T1000 (cell line): ENCODE results near the gene KRTCAP3.
"Not testable (repeated sequence)": the region's sequence is repeated elsewhere in the genome, so short reads cannot be mapped to it uniquely, and the experiment has no call there.

Source experiments
- DNase-seq: peaks from one replicate; lab custom pipeline; 2025; ENCODE audit warnings: mixed read lengths; lab: John Stamatoyannopoulos, UW

Gene KRTCAP3, protein sequence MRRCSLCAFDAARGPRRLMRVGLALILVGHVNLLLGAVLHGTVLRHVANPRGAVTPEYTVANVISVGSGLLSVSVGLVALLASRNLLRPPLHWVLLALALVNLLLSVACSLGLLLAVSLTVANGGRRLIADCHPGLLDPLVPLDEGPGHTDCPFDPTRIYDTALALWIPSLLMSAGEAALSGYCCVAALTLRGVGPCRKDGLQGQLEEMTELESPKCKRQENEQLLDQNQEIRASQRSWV

DNA sequence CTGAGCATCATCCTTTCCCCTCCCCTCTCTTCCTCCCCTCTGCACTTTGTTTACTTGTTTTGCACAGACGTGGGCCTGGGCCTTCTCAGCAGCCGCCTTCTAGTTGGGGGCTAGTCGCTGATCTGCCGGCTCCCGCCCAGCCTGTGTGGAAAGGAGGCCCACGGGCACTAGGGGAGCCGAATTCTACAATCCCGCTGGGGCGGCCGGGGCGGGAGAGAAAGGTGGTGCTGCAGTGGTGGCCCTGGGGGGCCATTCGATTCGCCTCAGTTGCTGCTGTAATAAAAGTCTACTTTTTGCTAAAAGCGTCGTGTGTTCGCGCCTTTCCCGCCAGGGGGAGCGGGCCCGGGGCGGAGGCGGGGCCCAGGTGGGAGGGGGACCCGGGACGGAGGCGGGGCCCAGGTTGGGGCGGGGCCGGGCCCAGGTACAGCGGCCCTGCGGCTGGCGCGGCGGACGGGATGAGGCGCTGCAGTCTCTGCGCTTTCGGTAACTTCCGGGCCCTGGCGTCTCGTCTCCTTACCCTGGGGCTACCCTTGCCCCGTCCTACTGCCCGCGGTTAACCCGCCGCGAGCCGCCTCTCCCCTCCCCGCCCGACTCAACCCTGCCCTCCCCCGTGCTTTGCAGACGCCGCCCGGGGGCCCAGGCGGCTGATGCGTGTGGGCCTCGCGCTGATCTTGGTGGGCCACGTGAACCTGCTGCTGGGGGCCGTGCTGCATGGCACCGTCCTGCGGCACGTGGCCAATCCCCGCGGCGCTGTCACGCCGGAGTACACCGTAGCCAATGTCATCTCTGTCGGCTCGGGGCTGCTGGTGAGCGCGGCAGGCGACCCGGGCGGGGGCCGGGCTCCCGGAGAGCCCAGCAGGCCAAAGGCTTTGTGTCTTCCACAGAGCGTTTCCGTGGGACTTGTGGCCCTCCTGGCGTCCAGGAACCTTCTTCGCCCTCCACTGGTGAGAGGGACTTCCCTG is at the start of gene KRTCAP3:
KRTCAP3 (plus strand) TSS at position 424 of the 962 bp plus-strand sequence; CDS start at position 456, 32 bp downstream.
- no peak for DNase-seq

DNA sequence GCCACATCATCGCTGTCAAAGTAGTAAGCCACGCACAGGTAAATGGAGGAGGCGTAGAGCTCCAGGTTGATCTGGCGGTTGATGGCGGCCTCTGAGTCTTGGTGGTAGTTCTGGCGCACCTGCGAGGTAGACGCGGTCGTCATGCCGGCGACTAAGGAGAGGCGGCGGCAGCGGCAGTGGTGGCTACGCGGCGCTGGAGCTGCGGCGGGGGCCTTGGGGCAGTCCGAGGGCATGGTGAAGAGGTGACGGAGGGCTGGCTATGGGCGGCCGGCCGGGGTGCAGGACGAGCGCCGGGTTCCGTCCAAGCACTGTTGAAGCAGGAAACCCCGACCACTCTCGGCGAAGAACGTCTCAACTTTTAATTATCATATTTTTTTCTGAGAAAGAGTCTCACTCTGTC is 49.0 kb upstream of the KRTCAP3 start:
- DNase-seq = no peak

DNA sequence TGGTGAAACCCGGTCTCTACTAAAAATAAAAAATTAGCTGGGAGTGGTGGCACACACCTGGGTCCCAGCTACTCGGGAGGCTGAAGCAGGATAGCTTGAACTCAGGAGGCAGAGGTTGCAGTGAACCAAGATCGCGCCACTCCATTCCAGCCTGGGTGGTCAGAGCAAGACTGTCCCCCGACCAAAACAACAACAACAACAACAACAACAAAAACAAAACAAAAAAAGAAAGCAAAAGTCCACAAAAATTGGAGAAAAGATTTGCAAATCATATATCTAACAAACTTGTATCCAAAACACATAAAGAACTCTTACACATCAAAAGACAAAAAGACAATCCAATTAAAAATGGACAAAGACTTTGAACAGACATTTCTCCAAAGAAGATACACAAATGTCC is 43.2 kb upstream of the KRTCAP3 start:
- DNase-seq = no peak

DNA sequence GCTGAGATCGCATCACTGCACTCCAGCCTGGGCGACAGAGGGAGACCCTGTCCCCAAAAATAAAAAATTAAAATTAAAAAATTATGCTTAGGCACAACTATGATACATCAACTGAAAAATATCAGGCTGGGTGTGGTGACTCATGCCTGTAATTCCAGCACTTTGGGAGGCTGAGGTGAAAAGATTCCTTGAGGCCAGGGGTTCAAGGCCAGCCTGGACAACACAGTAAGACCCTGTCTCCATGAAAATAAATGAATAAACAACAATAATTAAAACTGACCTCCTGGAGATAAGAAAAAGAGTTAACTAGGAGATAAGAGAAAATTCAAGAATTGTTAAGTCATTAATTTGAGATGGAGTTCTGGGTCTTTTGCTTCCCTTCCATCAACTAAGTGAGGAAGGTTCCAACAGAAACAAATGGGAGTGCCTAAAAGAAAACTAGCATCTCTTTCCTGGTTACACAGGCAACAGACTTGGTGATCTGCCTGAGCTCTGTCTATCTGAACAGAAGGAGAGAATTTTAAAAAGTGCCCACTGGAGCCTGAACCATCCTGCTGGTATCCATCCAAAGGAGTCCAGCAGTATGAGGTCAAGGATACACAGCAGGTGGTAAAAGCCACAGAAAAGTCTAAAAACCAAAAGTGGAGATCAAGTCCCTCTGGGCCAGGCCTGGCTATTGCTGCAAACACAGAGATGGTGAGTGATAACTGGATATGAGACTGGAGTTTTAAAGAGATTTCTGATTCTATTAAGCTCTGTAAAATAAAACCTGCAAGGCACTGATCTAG is 41.6 kb upstream of the KRTCAP3 start:
- DNase-seq = no peak

DNA sequence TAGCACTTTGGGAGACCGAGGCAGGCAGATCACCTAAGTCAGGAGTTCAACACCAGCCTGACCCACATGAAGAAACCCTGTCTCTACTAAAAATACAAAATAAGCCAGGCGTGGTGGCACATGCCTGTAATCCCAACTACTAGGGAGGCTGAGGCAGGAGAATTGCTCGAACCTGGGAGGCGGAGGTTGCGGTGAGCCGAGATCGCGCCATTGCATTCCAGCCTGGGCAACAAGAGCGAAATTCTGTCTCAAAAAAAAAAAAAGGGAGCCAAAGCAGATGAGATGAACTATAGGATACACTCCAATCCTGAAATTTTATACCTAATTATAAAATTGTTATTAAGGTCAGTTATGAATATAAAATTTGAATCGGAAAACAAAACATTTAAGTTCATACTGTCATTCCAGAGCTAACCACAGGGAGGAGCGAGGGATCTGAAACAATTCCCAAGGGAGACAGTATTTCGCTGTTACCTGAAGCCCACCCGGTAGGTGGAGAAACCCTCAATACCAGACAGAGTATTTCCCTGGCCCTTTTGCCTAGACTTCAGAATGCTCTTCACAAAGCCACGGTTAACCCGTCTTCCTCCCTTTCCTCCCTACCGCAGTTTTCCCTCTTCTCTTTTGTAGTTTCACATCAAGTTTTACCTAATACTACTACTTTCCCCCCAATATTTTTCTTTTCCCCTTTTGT is 34.2 kb upstream of the KRTCAP3 start:
- DNase-seq = no peak

DNA sequence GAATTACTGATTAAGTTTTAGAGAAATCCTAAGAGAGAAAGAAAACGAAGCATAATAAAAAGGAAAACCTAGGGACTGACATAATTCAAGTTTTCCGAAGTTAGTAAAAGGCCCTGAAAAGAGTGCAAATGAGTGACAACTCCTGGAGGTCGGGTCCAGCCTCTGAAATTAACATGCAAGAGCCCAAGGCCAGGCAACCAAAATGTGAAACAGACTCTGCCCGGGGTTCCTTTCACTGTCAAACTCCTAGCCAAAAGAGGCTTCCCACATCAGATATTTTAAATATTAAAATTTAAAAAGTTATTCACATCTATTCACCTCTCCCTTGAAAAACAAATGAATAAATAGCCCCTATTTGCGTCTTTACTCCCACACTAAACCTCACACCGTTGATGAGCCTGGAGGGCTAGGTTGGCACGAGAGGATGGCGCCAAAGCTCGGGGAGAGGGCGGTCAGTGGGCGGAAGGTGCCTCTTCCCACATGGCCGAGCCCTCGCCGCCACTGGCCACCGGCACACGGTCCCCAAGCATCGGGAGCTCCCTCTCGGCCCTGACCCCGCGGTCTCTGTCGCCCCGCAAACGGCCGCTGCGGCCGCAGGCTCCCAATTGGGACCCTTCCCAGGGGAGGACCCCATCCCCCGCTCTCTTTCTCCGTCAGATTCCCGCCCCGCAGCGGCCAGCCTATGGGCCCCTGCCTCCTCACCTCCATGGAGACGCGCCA is 33.4 kb upstream of the KRTCAP3 start:
- no peak for DNase-seq

DNA sequence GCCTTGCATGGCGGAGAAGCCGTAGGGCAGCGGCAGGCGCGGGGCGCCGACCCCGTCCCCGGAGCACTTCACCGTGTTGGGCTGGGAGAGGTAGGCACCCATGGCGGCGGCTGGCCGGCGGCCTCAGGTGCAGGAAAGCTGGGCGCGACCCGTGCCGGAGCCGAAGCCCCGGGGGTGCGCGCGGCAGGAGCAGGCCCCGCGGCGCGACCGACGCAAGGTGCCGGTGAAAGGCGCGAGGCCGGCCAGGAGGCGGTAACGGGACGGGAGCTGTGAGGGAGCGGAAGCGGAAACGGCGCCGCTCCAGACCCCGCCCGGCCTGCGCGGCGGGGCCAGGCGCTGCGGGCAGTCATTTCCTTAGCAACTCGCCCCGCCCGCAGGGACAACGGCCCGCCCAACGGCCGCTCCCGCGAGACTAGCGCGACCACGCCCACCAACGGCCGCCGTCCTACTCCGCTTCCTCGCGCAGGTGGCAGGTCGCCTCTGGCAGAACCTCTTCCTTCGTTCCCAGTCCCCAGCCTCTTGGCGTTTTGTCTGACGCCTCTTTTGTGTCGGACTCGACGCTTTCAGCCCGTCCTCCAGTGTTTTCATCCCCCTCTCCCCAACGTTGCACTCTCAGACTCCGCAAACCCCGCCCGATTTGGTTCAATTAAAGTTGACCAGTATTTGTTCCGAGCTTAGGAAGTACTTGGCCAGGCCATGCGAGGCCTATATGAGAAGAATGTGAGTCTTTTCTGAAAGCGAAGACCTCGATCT is 32.7 kb upstream of the KRTCAP3 start, which contains the start of gene PPM1G:
PPM1G (minus strand) TSS at position 271 of the 753 bp plus-strand sequence; CDS start at position 102, 169 bp downstream.
- peak; percentile 88 for DNase-seq

DNA sequence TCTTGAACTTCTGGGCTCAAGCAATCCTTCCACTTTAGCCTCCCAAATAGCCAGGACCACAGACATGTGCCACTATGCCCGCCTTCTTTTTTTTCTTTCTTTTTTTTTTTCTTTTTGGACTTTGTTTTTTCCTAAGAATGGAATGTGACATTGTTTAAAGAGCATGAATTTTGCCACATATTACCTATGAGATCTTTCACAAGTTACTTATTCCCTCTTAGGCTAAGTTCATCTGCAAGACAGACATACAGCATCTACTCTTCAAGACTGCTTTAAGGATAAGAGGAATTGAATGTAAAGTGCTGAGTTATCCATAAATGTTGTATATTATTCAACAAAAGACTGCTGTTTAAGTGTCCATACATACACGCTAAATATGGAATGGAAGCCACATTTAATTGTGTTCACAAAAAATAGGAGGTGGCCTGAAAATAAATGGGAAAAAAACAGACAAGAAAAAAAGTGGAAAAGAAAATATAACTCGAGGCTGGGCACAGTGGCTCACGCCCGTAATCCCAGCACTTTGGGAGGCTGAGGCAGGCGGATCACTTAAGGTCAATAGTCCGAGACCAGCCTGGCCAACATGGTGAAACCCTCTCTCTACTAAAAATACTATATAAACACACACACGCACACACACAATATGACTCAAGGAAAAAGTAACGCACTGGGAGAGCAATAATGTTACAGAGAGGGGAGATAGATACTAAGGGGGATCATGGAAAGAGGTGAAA is 29.6 kb upstream of the KRTCAP3 start:
- DNase-seq = no peak

DNA sequence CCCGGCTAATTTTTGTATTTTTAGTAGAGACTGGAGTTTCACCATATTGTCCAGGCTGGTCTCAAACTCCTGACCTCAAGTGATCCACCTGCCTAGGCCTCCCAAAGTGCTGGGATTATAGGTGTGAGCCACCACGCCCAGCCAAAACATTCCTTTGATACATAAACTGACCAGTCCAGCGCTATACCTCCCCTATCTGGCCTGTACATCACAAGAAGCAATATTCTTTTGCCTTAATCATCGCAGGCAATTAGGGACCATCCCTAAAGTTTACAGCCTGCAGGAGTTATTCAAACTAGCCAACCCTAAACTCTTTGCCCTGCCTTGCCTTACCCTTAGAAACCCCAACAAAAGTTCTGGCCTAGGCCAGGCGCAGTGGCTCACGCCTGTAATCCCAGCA is 26.0 kb upstream of the KRTCAP3 start:
- DNase-seq = no peak

DNA sequence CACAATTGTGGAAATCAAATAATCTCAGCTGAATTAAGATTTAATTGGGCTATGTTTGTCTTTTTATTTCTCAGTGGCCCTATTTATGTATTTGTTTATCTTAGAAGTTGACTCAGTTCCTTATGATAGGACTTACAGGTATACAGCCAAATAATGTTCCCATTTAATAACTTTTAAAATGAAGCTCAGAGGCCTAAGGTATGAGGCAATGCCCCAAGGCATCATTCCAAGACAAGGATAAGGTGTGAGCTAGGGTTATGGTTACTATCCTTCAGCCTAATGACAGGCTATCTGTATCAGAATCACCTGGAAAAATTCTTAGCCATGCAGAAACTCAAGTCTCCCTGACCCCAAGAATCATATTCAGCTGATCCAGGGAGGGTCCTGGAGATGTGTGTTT is 21.2 kb upstream of the KRTCAP3 start:
- DNase-seq = no peak

DNA sequence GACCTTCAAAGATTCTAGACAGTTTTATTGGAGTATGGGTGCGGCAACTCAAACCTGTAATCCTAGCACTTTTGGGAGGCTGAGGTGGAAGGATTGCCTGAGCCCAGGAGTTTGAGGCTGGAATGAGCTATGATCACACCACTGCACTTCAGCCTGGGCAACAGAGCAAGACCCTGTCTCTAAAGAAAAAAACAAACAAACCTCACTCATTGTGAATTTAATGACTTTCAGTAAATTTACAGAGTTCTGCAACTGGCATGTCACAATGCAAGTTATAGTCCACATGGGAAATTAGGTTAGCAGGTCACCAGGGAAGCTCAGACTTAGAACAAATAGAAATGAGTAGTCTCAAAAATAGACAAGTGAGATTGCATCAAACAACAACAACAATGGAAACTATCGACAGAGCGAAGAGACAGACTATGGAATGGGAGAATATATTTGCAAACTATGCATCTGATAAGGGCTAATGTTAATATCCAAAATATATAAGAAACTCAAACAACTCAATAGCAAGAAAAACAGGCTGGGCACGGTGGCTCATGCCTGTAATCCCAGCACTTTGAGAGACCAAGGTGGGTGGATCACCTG is 20.4 kb upstream of the KRTCAP3 start:
- DNase-seq = no peak

DNA sequence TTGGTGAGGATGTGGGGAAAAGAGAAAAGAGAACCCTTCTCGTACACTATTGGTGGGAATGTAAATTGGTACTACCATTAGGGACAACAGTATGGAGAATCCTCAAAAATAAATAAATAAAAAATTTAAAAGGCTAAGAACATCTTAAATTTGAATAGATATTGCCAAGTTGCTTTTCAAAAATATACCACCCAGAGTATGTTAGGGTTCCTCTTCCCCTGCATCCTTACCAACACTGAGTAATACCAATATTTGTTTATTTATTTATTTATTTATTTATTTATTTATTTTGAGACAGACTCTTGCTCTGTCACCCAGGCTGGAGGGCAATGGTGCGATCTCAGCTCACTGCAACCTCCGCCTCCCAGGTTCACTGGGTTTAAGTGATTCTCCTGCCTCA is 19.2 kb upstream of the KRTCAP3 start:
- DNase-seq = no peak

DNA sequence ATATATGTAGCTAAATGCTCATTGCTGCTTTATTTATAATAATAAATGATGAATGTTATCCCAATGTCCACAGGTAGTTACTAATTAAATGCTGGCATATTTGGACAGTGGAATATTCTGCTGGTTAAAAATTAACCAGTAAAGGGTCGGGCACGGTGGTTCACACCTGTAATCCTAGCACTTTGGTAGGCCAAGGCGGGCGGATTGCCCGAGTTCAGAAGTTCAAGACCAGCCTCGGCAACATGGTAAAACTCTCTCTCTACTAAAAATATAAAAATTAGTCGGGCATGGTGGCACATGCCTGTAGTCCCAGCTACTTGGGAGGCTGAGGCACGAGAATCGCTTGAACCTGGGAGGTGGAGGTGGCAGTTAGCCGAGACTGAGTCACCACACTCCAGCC is 17.1 kb upstream of the KRTCAP3 start:
- not testable (repeated sequence) for DNase-seq

DNA sequence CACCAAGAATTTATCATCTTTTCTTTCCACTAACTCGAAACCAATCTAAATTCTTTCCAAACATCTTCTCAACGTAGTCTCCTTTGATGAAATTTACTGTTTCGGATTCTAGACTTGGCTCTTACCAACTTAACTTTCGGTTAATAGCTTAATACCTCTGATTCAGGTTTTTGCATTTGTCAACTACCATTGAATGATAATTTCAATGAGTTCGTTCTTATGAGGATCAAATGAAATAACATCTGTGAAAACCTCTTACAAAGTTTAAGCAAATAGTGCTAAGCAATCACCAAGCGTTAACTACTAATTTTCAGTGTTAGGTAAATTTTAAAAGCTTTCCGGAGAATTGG is 14.3 kb upstream of the KRTCAP3 start:
- no peak for DNase-seq

DNA sequence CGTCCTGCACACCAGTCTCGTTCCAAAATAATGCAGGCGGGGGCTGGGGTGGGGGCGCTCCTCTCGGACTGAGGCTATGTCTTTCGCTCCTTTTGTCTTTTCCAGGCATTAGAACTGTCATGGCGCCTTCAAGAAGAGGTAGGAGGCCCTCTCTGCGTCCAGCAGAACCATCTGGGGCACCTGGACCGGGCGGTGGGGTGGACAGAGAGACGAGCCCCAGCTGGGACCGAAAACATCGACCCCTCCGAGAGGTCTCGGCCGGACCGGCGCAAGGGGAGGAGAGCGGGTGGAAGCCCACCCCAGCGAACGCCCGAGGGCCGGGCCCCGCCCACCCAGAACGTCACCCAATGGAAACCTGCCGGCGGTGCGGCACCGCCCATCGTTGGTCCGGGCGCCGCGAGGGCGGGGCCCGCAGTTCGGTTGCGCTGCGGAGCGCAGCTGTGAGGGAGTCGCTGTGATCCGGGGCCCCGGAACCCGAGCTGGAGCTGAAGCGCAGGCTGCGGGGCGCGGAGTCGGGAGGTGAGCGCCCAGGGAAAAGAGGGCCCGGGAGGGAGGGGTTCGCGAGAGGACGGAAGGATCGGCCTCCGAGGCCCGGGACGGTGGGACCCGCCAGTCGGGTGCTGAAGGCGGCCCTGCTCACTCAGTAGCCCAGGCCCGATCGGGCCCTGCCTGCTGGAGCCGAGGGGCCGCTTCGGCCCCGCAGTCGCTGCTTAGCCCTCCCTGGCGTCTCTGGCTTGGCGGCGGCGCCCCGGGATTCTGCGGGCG is 13.8 kb upstream of the KRTCAP3 start, which contains the start of gene NRBP1:
NRBP1 (plus strand) TSS at position 419 of the 765 bp plus-strand sequence. CDS start 4,643 bp downstream, outside the sequence.
- DNase-seq = peak; percentile 77

DNA sequence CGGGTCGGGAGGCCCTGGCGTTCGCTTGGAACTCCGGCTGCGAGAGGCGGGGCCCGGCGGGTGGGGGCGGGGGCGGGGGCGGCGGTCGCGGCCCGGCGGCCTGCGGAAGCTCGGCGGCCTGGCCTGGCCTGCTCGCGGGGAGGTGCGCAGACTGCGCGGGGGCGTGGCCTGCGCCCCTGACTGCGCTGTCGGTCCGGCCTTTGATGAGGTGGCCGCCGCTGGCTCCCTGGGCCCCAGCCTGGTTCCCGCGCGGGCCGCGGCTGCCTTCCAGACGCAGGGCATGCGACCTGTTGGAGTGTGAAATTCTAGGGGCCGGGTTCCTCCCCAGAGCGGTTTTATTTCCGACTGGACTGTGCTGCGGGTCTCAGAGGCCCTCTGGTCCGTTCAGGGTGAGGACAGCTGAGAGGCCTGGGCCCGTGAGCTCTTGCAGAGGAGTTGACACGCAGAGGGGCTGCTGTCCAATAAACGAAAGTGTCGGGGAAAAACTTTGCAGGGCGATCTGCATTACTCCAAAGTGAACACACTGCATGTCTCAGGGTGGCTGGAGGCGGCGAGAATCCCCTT is 13.1 kb upstream of the KRTCAP3 start:
- peak; percentile 74 for DNase-seq

DNA sequence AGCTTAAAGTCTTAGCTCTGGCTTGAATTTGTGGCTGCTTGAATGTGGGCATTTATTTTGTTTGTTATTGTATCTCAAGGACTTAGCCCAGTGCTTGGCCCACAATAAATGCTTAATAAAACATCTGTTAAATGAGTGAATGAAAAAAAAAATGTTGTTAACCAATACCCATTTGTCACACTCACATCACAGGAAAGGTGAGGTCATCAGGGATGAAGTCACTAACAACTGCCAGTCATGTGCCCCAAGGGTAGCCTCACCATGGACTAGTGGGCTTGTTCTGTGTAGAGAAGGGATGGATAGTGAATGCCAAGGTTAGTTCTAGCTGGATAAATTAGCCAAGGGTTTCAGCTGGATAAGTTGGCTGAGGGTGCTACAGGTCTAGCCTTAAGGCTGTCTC is 10.8 kb upstream of the KRTCAP3 start:
- no peak for DNase-seq

DNA sequence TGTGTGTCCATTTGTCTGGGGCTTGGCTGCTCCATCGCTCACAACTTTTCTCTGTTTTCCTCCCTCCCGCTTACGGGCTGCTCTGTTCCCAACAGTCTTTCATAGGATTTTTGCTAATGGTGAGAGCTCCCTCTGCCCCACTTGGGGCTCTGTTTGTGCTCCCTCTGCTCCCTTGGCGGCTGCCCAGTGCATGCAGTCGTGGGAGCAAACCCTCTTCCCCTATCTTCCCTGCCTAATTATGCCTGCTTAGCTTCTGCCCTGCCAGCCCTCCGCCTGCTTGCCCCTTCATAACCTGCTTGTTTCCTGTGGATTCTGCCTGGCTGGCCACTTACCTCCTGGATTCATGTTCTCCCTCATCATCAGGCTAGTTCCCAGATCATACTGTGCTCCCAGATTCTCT is 6.6 kb upstream of the KRTCAP3 start:
- no peak for DNase-seq
